ENCODE results near the gene ST6GAL1. TPM values are rescaled to one million over a fixed set of nuclear protein-coding genes. Genes with fewer than 3 reads are reported as not detected.
"Not testable (repeated sequence)": the region's sequence is repeated elsewhere in the genome, so short reads cannot be mapped to it uniquely, and the experiment has no call there.

Gene ST6GAL1
- total RNA-seq, 1 donor from 2014 or later, result 74.0 TPM

- H3K4me1 Mint-ChIP-seq (ENCODE audit: low read depth), result peaks cover 14% of the 10 kb centered on the region
Observed at GRCh38 chr3:186964071-186964470, 33.7 kb downstream of the ST6GAL1 start.

GRCh38 chr3:186964616-186965015 is 34.3 kb downstream of the ST6GAL1 start:
- no peak for TF ChIP-seq CTCF (IDR thresholded peaks at IDR 0.05; ENCODE audit: unreplicated experiment)
- Mint-ChIP-seq H3K27ac (no peak overlapping the region), H3K27me3 (no peaks in the 10 kb centered on the region), H3K9me3 (ENCODE audit: low read depth) (no peaks in the 10 kb centered on the region), H3K4me3 (ENCODE audit: low read depth) (no peak overlapping the region), H3K36me3 (ENCODE audit: insufficient read depth) (peaks cover 15% of the 10 kb centered on the region), H3K4me1 (ENCODE audit: low read depth) (peaks cover 10% of the 10 kb centered on the region)
- no peak for DNase-seq (ENCODE audit: low spot score, unreplicated experiment)

More at GRCh38 chr3:186964071-186964470, 33.7 kb downstream of the ST6GAL1 start:
- TF ChIP-seq CTCF (IDR thresholded peaks at IDR 0.05; ENCODE audit: unreplicated experiment), result no peak
- peaks cover 11% of the 10 kb centered on the region for H3K36me3 Mint-ChIP-seq (ENCODE audit: insufficient read depth)
- no peaks in the 10 kb centered on the region for H3K27me3 Mint-ChIP-seq
- no peaks in the 10 kb centered on the region for H3K9me3 Mint-ChIP-seq (ENCODE audit: low read depth)
- DNase-seq (ENCODE audit: low spot score, unreplicated experiment), result no peak
- H3K4me3 Mint-ChIP-seq (ENCODE audit: low read depth), result no peak overlapping the region
- no peak overlapping the region for H3K27ac Mint-ChIP-seq

DNA sequence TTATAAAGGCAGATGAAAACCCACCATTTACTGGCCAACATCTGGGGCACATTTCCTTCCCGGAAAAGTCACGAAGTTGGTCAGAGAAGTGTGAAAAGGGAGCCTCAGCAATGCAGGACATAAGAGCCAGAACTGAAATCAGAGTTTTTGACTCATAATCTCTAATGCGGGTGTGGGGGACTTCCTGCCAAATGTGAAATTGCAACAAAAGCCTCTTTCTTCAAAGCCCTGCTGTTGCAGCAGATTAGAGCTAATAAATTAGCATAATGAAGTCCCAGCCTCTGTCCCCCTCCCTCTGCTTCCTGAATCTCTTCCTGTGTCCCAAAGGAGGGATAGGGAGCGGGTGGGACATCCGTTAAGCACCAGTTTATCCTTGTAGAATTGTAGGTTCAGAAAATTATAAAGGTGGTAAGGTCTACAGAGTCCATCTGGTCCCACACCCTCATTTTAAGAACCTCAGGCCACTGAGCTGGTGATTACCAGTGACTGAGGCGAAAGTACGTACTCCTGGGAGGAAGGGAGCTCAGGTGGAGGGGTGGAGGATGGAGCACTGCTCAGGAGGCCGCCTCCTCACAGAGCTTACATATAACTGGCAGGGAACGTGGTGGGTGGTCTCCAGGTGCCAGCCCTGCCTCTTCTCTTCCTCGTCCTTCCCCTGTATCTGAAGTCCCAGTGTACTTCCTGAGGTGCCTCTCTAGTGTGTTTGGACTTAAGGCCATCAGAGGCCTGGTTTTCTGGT is 35.0 kb downstream of the ST6GAL1 start:
- H3K4me1 Mint-ChIP-seq (ENCODE audit: low read depth), result peaks cover 5% of the 10 kb centered on the region
- TF ChIP-seq CTCF (IDR thresholded peaks at IDR 0.05; ENCODE audit: unreplicated experiment), result no peak
- peaks cover 16% of the 10 kb centered on the region for H3K36me3 Mint-ChIP-seq (ENCODE audit: insufficient read depth)
- H3K4me3 Mint-ChIP-seq (ENCODE audit: low read depth), result no peak overlapping the region
- no peak overlapping the region for H3K27ac Mint-ChIP-seq
- no peaks in the 10 kb centered on the region for H3K27me3 Mint-ChIP-seq
- no peaks in the 10 kb centered on the region for H3K9me3 Mint-ChIP-seq (ENCODE audit: low read depth)
- no peak for DNase-seq (ENCODE audit: low spot score, unreplicated experiment)

DNA sequence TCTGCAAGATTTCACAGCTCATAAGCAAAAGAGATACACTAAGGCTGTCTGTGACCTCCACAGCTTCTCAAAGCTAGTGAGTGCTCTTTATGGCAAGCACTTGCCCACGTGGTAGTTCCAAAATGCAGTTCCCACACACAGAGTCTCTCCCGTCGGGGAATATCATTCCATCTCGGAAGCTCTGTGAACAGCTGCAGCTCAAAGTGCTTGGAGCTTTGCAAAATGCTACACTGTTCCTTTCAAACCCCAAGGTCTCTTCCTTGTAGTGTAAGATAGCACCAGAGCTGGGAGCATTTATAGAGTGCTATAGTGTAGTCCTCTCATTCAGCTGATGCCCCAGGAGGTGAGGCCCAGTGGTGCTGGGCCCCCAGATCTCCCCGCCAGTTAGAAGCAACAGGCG is 36.1 kb downstream of the ST6GAL1 start:
- no peak for TF ChIP-seq CTCF (IDR thresholded peaks at IDR 0.05; ENCODE audit: unreplicated experiment)
- DNase-seq (ENCODE audit: low spot score, unreplicated experiment), result no peak
- H3K4me1 Mint-ChIP-seq (ENCODE audit: low read depth), result peaks cover 4% of the 10 kb centered on the region
- no peaks in the 10 kb centered on the region for H3K9me3 Mint-ChIP-seq (ENCODE audit: low read depth)
- H3K36me3 Mint-ChIP-seq (ENCODE audit: insufficient read depth), result peaks cover 20% of the 10 kb centered on the region
- H3K27me3 Mint-ChIP-seq, result no peaks in the 10 kb centered on the region
- H3K4me3 Mint-ChIP-seq (ENCODE audit: low read depth), result no peak overlapping the region
- H3K27ac Mint-ChIP-seq, result no peak overlapping the region

DNA sequence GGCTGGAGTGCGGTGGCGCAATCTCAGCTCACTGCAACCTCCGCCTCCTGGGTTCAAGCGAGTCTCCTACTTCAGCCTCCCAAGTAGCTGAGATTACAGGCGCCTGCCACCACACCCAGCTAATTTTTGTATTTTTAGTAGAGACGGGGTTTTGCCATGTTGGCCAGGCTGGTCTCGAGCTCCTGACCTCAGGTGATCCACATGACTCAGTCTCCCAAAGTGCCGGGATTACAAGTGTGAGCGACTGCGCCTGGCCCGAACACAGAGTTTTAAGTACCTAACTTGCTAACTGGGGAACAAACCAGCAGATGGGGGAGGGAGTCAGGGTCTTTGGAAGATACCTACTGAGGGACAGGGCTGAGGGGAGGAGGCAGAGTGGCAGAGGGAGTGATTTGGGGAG is 36.9 kb downstream of the ST6GAL1 start:
- H3K36me3 Mint-ChIP-seq (ENCODE audit: insufficient read depth), result peaks cover 23% of the 10 kb centered on the region
- not testable (repeated sequence) for DNase-seq (ENCODE audit: low spot score, unreplicated experiment); H3K27me3 Mint-ChIP-seq; H3K9me3 Mint-ChIP-seq (ENCODE audit: low read depth); H3K4me1 Mint-ChIP-seq (ENCODE audit: low read depth); H3K4me3 Mint-ChIP-seq (ENCODE audit: low read depth); H3K27ac Mint-ChIP-seq

- Mint-ChIP-seq H3K36me3 (ENCODE audit: insufficient read depth) (peaks cover 27% of the 10 kb centered on the region), H3K4me1 (ENCODE audit: low read depth) (peaks cover 2% of the 10 kb centered on the region), H3K27ac (no peak overlapping the region), H3K27me3 (no peaks in the 10 kb centered on the region), H3K9me3 (ENCODE audit: low read depth) (no peaks in the 10 kb centered on the region), H3K4me3 (ENCODE audit: low read depth) (no peak overlapping the region)
- no peak for DNase-seq (ENCODE audit: low spot score, unreplicated experiment)
- TF ChIP-seq CTCF (IDR thresholded peaks at IDR 0.05; ENCODE audit: unreplicated experiment), result no peak
Observed at GRCh38 chr3:186967686-186968085, 37.4 kb downstream of the ST6GAL1 start.

All from progenitor cell of endocrine pancreas (in vitro differentiated cells).